Central memory CD4-positive, alpha-beta T cell (primary cell): ENCODE data around the gene SH3TC2.

Source experiments
- DNase-seq: peaks from one replicate; pipeline ENCODE4 v3.0.0; 2022

SH3TC2 gene

GRCh38 chr5:148996270-148996669, 66.6 kb downstream of the SH3TC2 start:
- no peak for DNase-seq

GRCh38 chr5:148995791-148996190, 67.1 kb downstream of the SH3TC2 start:
- DNase-seq, result no peak

GRCh38 chr5:148993283-148993936, 69.5 kb downstream of the SH3TC2 start:
- DNase-seq, result no peak

GRCh38 chr5:148992265-148992664, 70.6 kb downstream of the SH3TC2 start:
- no peak for DNase-seq

- DNase-seq, result no peak
Observed at GRCh38 chr5:148991566-148991965, 71.3 kb downstream of the SH3TC2 start.

GRCh38 chr5:148990817-148991216, 72.0 kb downstream of the SH3TC2 start:
- DNase-seq, result no peak

- DNase-seq, result no peak
Observed at GRCh38 chr5:148989567-148989966, 73.3 kb downstream of the SH3TC2 start.

GRCh38 chr5:148988328-148988727, 74.5 kb downstream of the SH3TC2 start:
- no peak for DNase-seq

GRCh38 chr5:148986636-148987035, 76.2 kb downstream of the SH3TC2 start:
- DNase-seq, result no peak

- DNase-seq, result no peak
Observed at GRCh38 chr5:148984345-148984744, 78.5 kb downstream of the SH3TC2 start.

GRCh38 chr5:148981353-148981752, 81.5 kb downstream of the SH3TC2 start:
- no peak for DNase-seq

- DNase-seq, result no peak
Observed at GRCh38 chr5:148980731-148981130, 82.1 kb downstream of the SH3TC2 start.

- no peak for DNase-seq
Observed at GRCh38 chr5:148979083-148979723, 83.7 kb downstream of the SH3TC2 start.

GRCh38 chr5:148978370-148979082, 84.3 kb downstream of the SH3TC2 start:
- DNase-seq, result no peak

- DNase-seq, result no peak
Observed at GRCh38 chr5:148976569-148977381, 86.1 kb downstream of the SH3TC2 start.

GRCh38 chr5:148974642-148975327, 88.1 kb downstream of the SH3TC2 start:
- no peak for DNase-seq

GRCh38 chr5:148973455-148973854, 89.4 kb downstream of the SH3TC2 start:
- DNase-seq, result no peak

GRCh38 chr5:148972974-148973374, 89.9 kb downstream of the SH3TC2 start:
- DNase-seq, result no peak

- no peak for DNase-seq
Observed at GRCh38 chr5:148972396-148972795, 90.5 kb downstream of the SH3TC2 start.

GRCh38 chr5:148970876-148971275, 92.0 kb downstream of the SH3TC2 start:
- DNase-seq, result no peak

- DNase-seq, result no peak
Observed at GRCh38 chr5:148970228-148970627, 92.6 kb downstream of the SH3TC2 start.

GRCh38 chr5:148969291-148969690, 93.6 kb downstream of the SH3TC2 start:
- DNase-seq, result no peak

- no peak for DNase-seq
Observed at GRCh38 chr5:148968311-148968710, 94.6 kb downstream of the SH3TC2 start.
